Measurements from ENCODE around the gene CCDC92. TPM values are rescaled to one million over a fixed set of nuclear protein-coding genes. Genes with fewer than 3 reads are reported as not detected.

The CCDC92 gene
- polyA plus RNA-seq, 1 donor, result 36.2 TPM

- Histone ChIP-seq H3K27me3 (ENCODE audit: control insufficient read depth, insufficient read depth, low read length) (no peaks in the 10 kb centered on the region), H3K36me3 (ENCODE audit: control insufficient read depth, insufficient read depth, low read length) (no peaks in the 10 kb centered on the region), H3K9me3 (ENCODE audit: control insufficient read depth, low read depth, low read length) (no peaks in the 10 kb centered on the region), H3K27ac (ENCODE audit: low read length) (no peak overlapping the region), H3K4me1 (ENCODE audit: control insufficient read depth, insufficient read depth, low read length) (peaks cover 19% of the 10 kb centered on the region), H3K4me3 (ENCODE audit: low read length) (no peak overlapping the region)
- 94% methylated on average over 6 of the region's 12 CpGs for WGBS (ENCODE audit: insufficient coverage, low lambda C conversion rate)
- no peak for DNase-seq
Measured at GRCh38 chr12:123961585-123962345, 10.9 kb downstream of the CCDC92 start.

GRCh38 chr12:123960856-123961255 lies 11.8 kb downstream of the CCDC92 start:
- WGBS (ENCODE audit: insufficient coverage, low lambda C conversion rate), result no CpG with 5 or more reads among the region's 4 CpGs
- H3K9me3 ChIP-seq (ENCODE audit: control insufficient read depth, low read depth, low read length), result no peaks in the 10 kb centered on the region
- no peaks in the 10 kb centered on the region for H3K36me3 ChIP-seq (ENCODE audit: control insufficient read depth, insufficient read depth, low read length)
- no peak overlapping the region for H3K4me3 ChIP-seq (ENCODE audit: low read length)
- peaks cover 19% of the 10 kb centered on the region for H3K4me1 ChIP-seq (ENCODE audit: control insufficient read depth, insufficient read depth, low read length)
- no peaks in the 10 kb centered on the region for H3K27me3 ChIP-seq (ENCODE audit: control insufficient read depth, insufficient read depth, low read length)
- H3K27ac ChIP-seq (ENCODE audit: low read length), result no peak overlapping the region
- no peak for DNase-seq

- peaks cover 15% of the 10 kb centered on the region for H3K4me1 ChIP-seq (ENCODE audit: control insufficient read depth, insufficient read depth, low read length)
- no peaks in the 10 kb centered on the region for H3K27me3 ChIP-seq (ENCODE audit: control insufficient read depth, insufficient read depth, low read length)
- no peak overlapping the region for H3K27ac ChIP-seq (ENCODE audit: low read length)
- 100% methylated on average over 3 of the region's 9 CpGs for WGBS (ENCODE audit: insufficient coverage, low lambda C conversion rate)
- no peaks in the 10 kb centered on the region for H3K36me3 ChIP-seq (ENCODE audit: control insufficient read depth, insufficient read depth, low read length)
- no peak overlapping the region for H3K4me3 ChIP-seq (ENCODE audit: low read length)
- no peaks in the 10 kb centered on the region for H3K9me3 ChIP-seq (ENCODE audit: control insufficient read depth, low read depth, low read length)
- no peak for DNase-seq
Measured at GRCh38 chr12:123960029-123960735, 12.4 kb downstream of the CCDC92 start.

- H3K27ac ChIP-seq (ENCODE audit: low read length), result no peak overlapping the region
- WGBS (ENCODE audit: insufficient coverage, low lambda C conversion rate), result no CpG with 5 or more reads among the region's 9 CpGs
Measured at GRCh38 chr12:123958876-123959275, 13.8 kb downstream of the CCDC92 start.

GRCh38 chr12:123958462-123958861 lies 14.2 kb downstream of the CCDC92 start:
- peaks cover 8% of the 10 kb centered on the region for H3K4me1 ChIP-seq (ENCODE audit: control insufficient read depth, insufficient read depth, low read length)
- H3K9me3 ChIP-seq (ENCODE audit: control insufficient read depth, low read depth, low read length), result no peaks in the 10 kb centered on the region
- no peak overlapping the region for H3K27ac ChIP-seq (ENCODE audit: low read length)
- no peaks in the 10 kb centered on the region for H3K27me3 ChIP-seq (ENCODE audit: control insufficient read depth, insufficient read depth, low read length)
- H3K36me3 ChIP-seq (ENCODE audit: control insufficient read depth, insufficient read depth, low read length), result no peaks in the 10 kb centered on the region
- DNase-seq, result no peak
- H3K4me3 ChIP-seq (ENCODE audit: low read length), result no peak overlapping the region
- no CpG with 5 or more reads among the region's 8 CpGs for WGBS (ENCODE audit: insufficient coverage, low lambda C conversion rate)

More at GRCh38 chr12:123958876-123959275, 13.8 kb downstream of the CCDC92 start:
- peaks cover 8% of the 10 kb centered on the region for H3K4me1 ChIP-seq (ENCODE audit: control insufficient read depth, insufficient read depth, low read length)
- H3K4me3 ChIP-seq (ENCODE audit: low read length), result no peak overlapping the region
- no peaks in the 10 kb centered on the region for H3K27me3 ChIP-seq (ENCODE audit: control insufficient read depth, insufficient read depth, low read length)
- no peak for DNase-seq
- H3K36me3 ChIP-seq (ENCODE audit: control insufficient read depth, insufficient read depth, low read length), result no peaks in the 10 kb centered on the region
- no peaks in the 10 kb centered on the region for H3K9me3 ChIP-seq (ENCODE audit: control insufficient read depth, low read depth, low read length)

GRCh38 chr12:123957196-123957595 lies 15.4 kb downstream of the CCDC92 start:
- no CpG with 5 or more reads among the region's 3 CpGs for WGBS (ENCODE audit: insufficient coverage, low lambda C conversion rate)
- Histone ChIP-seq H3K27me3 (ENCODE audit: control insufficient read depth, insufficient read depth, low read length) (no peaks in the 10 kb centered on the region), H3K27ac (ENCODE audit: low read length) (no peak overlapping the region), H3K9me3 (ENCODE audit: control insufficient read depth, low read depth, low read length) (no peaks in the 10 kb centered on the region), H3K4me1 (ENCODE audit: control insufficient read depth, insufficient read depth, low read length) (no peaks in the 10 kb centered on the region), H3K4me3 (ENCODE audit: low read length) (no peak overlapping the region), H3K36me3 (ENCODE audit: control insufficient read depth, insufficient read depth, low read length) (no peaks in the 10 kb centered on the region)
- no peak for DNase-seq

GRCh38 chr12:123956249-123956648 lies 16.4 kb downstream of the CCDC92 start:
- DNase-seq, result no peak
- WGBS (ENCODE audit: insufficient coverage, low lambda C conversion rate), result no CpG with 5 or more reads among the region's 9 CpGs
- no peak overlapping the region for H3K27ac ChIP-seq (ENCODE audit: low read length)
- no peaks in the 10 kb centered on the region for H3K36me3 ChIP-seq (ENCODE audit: control insufficient read depth, insufficient read depth, low read length)
- H3K9me3 ChIP-seq (ENCODE audit: control insufficient read depth, low read depth, low read length), result no peaks in the 10 kb centered on the region
- H3K4me3 ChIP-seq (ENCODE audit: low read length), result no peak overlapping the region
- no peaks in the 10 kb centered on the region for H3K27me3 ChIP-seq (ENCODE audit: control insufficient read depth, insufficient read depth, low read length)
- no peaks in the 10 kb centered on the region for H3K4me1 ChIP-seq (ENCODE audit: control insufficient read depth, insufficient read depth, low read length)

- no peaks in the 10 kb centered on the region for H3K27me3 ChIP-seq (ENCODE audit: control insufficient read depth, insufficient read depth, low read length)
- no peaks in the 10 kb centered on the region for H3K36me3 ChIP-seq (ENCODE audit: control insufficient read depth, insufficient read depth, low read length)
- no peak overlapping the region for H3K4me3 ChIP-seq (ENCODE audit: low read length)
- no peak overlapping the region for H3K27ac ChIP-seq (ENCODE audit: low read length)
- DNase-seq, result no peak
- no peaks in the 10 kb centered on the region for H3K9me3 ChIP-seq (ENCODE audit: control insufficient read depth, low read depth, low read length)
- peaks cover 10% of the 10 kb centered on the region for H3K4me1 ChIP-seq (ENCODE audit: control insufficient read depth, insufficient read depth, low read length)
- 90% methylated on average over 2 of the region's 10 CpGs for WGBS (ENCODE audit: insufficient coverage, low lambda C conversion rate)
Measured at GRCh38 chr12:123954647-123955350, 17.8 kb downstream of the CCDC92 start.

GRCh38 chr12:123952037-123952436 lies 20.6 kb downstream of the CCDC92 start:
- 75% methylated on average over 1 of the region's 2 CpGs for WGBS (ENCODE audit: insufficient coverage, low lambda C conversion rate)
- Histone ChIP-seq H3K36me3 (ENCODE audit: control insufficient read depth, insufficient read depth, low read length) (no peaks in the 10 kb centered on the region), H3K27me3 (ENCODE audit: control insufficient read depth, insufficient read depth, low read length) (no peaks in the 10 kb centered on the region), H3K4me3 (ENCODE audit: low read length) (no peak overlapping the region), H3K4me1 (ENCODE audit: control insufficient read depth, insufficient read depth, low read length) (peaks cover 23% of the 10 kb centered on the region), H3K9me3 (ENCODE audit: control insufficient read depth, low read depth, low read length) (peaks cover 2% of the 10 kb centered on the region), H3K27ac (ENCODE audit: low read length) (no peak overlapping the region)
- no peak for DNase-seq

GRCh38 chr12:123951467-123951866 lies 21.2 kb downstream of the CCDC92 start:
- Histone ChIP-seq H3K4me3 (ENCODE audit: low read length) (no peak overlapping the region), H3K4me1 (ENCODE audit: control insufficient read depth, insufficient read depth, low read length) (peaks cover 23% of the 10 kb centered on the region), H3K27me3 (ENCODE audit: control insufficient read depth, insufficient read depth, low read length) (no peaks in the 10 kb centered on the region), H3K27ac (ENCODE audit: low read length) (no peak overlapping the region), H3K9me3 (ENCODE audit: control insufficient read depth, low read depth, low read length) (peaks cover 3% of the 10 kb centered on the region), H3K36me3 (ENCODE audit: control insufficient read depth, insufficient read depth, low read length) (no peaks in the 10 kb centered on the region)
- no peak for DNase-seq
- no CpG with 5 or more reads among the region's 4 CpGs for WGBS (ENCODE audit: insufficient coverage, low lambda C conversion rate)
